HL-60 (cell line): Measurements from ENCODE around the gene VASN.

ENCODE experiments used
- GABPA ChIP-seq: IDR thresholded peaks from 2 replicates; pipeline ENCODE4 v1.6.1; 2012; ENCODE audit warnings: low read depth
- POLR2AphosphoS5 ChIP-seq: IDR thresholded peaks from 2 replicates; pipeline ENCODE4 v1.6.1; 2012; ENCODE audit warnings: low read depth
- SPI1 ChIP-seq: IDR thresholded peaks from 2 replicates; pipeline ENCODE4 v1.6.1; 2012; ENCODE audit warnings: low read depth, mild to moderate bottlenecking, borderline replicate concordance
- TF ChIP-seq, protein P1 (sequence below): IDR thresholded peaks from one replicate; pipeline ENCODE4 v1.5.1; 2011; ENCODE audit warnings: low read length, control low read depth, inconsistent platforms; ENCODE audit not compliant: insufficient read depth
- TF ChIP-seq, protein P2 (sequence below): IDR thresholded peaks from 2 replicates; pipeline ENCODE4 v1.6.1; 2012; ENCODE audit warnings: low read depth; ENCODE audit not compliant: insufficient replicate concordance

DNA sequence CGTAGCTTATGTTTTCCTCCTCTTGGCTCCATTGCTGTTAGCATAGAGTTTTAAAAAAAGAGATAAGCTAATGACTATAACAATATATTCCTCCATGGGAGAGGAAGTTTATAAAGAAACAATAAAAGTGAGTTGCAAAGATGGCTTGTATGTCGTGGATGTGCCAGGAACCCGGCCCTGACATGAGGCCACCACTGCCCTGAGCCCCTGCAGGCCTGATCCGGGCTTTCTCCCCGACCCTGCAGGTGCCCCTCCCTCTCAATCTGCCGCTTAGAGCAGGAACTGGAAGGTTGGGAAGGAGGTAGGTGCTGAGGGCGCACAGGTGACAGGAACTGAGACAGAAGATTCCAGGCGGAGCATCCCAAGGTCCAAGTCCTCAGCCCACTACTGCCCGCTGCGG is 32.2 kb upstream of the VASN start:
- TF ChIP-seq, protein P1, sequence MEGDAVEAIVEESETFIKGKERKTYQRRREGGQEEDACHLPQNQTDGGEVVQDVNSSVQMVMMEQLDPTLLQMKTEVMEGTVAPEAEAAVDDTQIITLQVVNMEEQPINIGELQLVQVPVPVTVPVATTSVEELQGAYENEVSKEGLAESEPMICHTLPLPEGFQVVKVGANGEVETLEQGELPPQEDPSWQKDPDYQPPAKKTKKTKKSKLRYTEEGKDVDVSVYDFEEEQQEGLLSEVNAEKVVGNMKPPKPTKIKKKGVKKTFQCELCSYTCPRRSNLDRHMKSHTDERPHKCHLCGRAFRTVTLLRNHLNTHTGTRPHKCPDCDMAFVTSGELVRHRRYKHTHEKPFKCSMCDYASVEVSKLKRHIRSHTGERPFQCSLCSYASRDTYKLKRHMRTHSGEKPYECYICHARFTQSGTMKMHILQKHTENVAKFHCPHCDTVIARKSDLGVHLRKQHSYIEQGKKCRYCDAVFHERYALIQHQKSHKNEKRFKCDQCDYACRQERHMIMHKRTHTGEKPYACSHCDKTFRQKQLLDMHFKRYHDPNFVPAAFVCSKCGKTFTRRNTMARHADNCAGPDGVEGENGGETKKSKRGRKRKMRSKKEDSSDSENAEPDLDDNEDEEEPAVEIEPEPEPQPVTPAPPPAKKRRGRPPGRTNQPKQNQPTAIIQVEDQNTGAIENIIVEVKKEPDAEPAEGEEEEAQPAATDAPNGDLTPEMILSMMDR: no peak
- TF ChIP-seq, protein P2, sequence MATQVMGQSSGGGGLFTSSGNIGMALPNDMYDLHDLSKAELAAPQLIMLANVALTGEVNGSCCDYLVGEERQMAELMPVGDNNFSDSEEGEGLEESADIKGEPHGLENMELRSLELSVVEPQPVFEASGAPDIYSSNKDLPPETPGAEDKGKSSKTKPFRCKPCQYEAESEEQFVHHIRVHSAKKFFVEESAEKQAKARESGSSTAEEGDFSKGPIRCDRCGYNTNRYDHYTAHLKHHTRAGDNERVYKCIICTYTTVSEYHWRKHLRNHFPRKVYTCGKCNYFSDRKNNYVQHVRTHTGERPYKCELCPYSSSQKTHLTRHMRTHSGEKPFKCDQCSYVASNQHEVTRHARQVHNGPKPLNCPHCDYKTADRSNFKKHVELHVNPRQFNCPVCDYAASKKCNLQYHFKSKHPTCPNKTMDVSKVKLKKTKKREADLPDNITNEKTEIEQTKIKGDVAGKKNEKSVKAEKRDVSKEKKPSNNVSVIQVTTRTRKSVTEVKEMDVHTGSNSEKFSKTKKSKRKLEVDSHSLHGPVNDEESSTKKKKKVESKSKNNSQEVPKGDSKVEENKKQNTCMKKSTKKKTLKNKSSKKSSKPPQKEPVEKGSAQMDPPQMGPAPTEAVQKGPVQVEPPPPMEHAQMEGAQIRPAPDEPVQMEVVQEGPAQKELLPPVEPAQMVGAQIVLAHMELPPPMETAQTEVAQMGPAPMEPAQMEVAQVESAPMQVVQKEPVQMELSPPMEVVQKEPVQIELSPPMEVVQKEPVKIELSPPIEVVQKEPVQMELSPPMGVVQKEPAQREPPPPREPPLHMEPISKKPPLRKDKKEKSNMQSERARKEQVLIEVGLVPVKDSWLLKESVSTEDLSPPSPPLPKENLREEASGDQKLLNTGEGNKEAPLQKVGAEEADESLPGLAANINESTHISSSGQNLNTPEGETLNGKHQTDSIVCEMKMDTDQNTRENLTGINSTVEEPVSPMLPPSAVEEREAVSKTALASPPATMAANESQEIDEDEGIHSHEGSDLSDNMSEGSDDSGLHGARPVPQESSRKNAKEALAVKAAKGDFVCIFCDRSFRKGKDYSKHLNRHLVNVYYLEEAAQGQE: no peak
- no peak for TF ChIP-seq POLR2AphosphoS5
- no peak for TF ChIP-seq GABPA
- TF ChIP-seq SPI1: no peak
